Measurements from ENCODE around the gene CARF. TPM values are rescaled to one million over a fixed set of nuclear protein-coding genes. Genes with fewer than 3 reads are reported as not detected.
A peak's percentile ranks its signal among the peaks of the same experiment; 100 is the strongest.

Gene CARF
- polyA plus RNA-seq, 3 donors, result 1.1 to 4.6 (median 2.8) TPM

DNA sequence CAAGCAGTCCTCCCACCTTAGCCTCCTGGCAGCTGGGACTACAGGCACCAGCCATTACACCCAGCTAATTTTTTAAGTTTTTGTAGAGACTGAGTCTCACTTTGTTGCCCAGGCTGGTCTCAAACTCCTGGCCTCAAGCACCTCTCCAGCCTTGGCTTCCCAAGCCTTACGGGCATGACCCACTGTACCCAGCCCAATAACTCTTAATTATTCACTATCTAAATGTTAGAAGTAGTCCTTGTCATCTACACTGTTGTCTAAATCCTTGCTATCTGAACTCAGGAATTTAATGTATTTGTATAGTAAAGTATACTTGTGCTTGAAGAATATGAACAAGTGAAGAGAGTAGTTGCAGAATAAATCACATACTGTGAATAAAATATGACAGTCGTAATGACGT, 64.7 kb downstream of the CARF start:
- Histone ChIP-seq H3K9me3 (replicated peaks in 1 of 2; ENCODE audit: control insufficient read depth in 1 of 2, insufficient read depth in 1 of 2, low read length in 2 of 2) (no peaks in the 10 kb centered on the region), H3K79me2 (ENCODE audit: insufficient read depth, low read length) (no peaks in the 10 kb centered on the region), H3K4me1 (ENCODE audit: control insufficient read depth in 1 of 2, insufficient read depth in 2 of 2, low read length in 2 of 2) (no peaks in the 10 kb centered on the region), H3K4me2 (replicated peaks; ENCODE audit: extremely low read depth, low read length, poor library complexity, severe bottlenecking) (no peak overlapping the region), H3K27ac (ENCODE audit: low read depth in 1 of 2, low read length in 2 of 2) (no peak overlapping the region), H3K27me3 (ENCODE audit: control insufficient read depth in 2 of 2, insufficient read depth in 2 of 2, low read length in 2 of 2) (no peaks in the 10 kb centered on the region), H3K36me3 (replicated peaks in 1 of 2; ENCODE audit: control insufficient read depth in 1 of 2, insufficient read depth in 2 of 2, low read length in 2 of 2) (peaks cover 0 to 6% of the 10 kb centered on the region in 2 donors), H4K20me1 (ENCODE audit: insufficient read depth, low read length) (no peaks in the 10 kb centered on the region), H3K4me3 (replicated peaks in 1 of 3; ENCODE audit: low read depth in 2 of 3, low read length in 3 of 3) (no peak overlapping the region), H2AFZ (ENCODE audit: insufficient read depth, low read depth, low read length, poor library complexity, severe bottlenecking) (no peak overlapping the region), H3K9ac (ENCODE audit: insufficient read depth, low read length, poor library complexity, severe bottlenecking) (no peak overlapping the region)
- TF ChIP-seq, protein P1, sequence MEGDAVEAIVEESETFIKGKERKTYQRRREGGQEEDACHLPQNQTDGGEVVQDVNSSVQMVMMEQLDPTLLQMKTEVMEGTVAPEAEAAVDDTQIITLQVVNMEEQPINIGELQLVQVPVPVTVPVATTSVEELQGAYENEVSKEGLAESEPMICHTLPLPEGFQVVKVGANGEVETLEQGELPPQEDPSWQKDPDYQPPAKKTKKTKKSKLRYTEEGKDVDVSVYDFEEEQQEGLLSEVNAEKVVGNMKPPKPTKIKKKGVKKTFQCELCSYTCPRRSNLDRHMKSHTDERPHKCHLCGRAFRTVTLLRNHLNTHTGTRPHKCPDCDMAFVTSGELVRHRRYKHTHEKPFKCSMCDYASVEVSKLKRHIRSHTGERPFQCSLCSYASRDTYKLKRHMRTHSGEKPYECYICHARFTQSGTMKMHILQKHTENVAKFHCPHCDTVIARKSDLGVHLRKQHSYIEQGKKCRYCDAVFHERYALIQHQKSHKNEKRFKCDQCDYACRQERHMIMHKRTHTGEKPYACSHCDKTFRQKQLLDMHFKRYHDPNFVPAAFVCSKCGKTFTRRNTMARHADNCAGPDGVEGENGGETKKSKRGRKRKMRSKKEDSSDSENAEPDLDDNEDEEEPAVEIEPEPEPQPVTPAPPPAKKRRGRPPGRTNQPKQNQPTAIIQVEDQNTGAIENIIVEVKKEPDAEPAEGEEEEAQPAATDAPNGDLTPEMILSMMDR (IDR thresholded peaks at IDR 0.05), result no peak
- H3K4me1 Mint-ChIP-seq, result no peaks in the 10 kb centered on the region
- intact Hi-C loops (cut with micrococcal nuclease), result no loop called here
- no peak for DNase-seq
- peak overlapping the region in 3 of 7 donors; percentile 7 to 46 (median 14) for H3K27ac Mint-ChIP-seq
- WGBS (ENCODE audit: insufficient coverage), result no CpG with 5 or more reads among the region's 3 CpGs
- no peaks in the 10 kb centered on the region for H3K27me3 Mint-ChIP-seq (ENCODE audit: low read depth in 3 of 3)
- H3K4me3 Mint-ChIP-seq, result no peak overlapping the region
- H3K36me3 Mint-ChIP-seq, result peaks cover 30 to 31% of the 10 kb centered on the region in 2 donors
- peaks cover 0 to 4% (median 0%) of the 10 kb centered on the region in 7 donors for H3K9me3 Mint-ChIP-seq

DNA sequence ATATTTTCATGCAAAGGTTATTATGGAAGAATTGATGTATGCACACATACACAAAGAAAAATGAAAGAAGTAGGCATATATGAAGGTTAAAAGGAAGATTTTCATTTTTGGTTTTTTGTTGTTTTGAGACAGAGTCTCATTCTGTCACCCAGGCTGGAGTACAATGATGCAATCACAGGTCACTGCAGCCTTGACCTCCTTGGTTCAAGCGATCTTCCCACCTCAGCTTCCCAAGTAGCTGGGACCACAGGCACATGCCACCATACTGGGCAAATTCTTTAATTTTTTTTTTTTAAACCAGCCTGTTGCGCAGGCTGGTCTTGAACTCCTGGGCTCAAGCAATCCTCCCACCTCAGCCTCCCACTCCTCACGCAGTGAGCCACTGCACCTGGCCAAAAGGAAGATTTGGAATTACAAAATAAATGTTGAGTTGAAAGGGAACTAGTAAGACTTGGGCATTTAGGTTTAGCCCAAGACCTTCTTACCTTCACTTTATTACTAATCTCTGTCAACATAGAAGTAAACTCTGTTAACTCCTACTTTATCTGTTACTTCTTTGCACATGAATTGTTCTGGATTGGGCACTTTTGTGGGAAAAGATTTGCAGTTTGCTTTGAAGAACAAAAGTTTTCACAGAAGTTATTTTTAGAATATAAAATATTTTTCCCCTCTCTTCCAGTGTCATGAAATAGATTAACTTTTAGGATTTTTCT, 70.9 kb downstream of the CARF start:
- peaks cover 0 to 4% of the 10 kb centered on the region in 2 donors for H3K36me3 ChIP-seq (replicated peaks in 1 of 2; ENCODE audit: control insufficient read depth in 1 of 2, insufficient read depth in 2 of 2, low read length in 2 of 2)
- no peaks in the 10 kb centered on the region for H3K27me3 Mint-ChIP-seq (ENCODE audit: low read depth in 3 of 3)
- WGBS (ENCODE audit: insufficient coverage), result 80% methylated on average over 1 of the region's 3 CpGs
- no peak overlapping the region for H3K4me3 ChIP-seq (replicated peaks in 1 of 3; ENCODE audit: low read depth in 2 of 3, low read length in 3 of 3)
- H3K27ac Mint-ChIP-seq, result peak overlapping the region in 2 of 7 donors; percentile 16 to 25
- no peaks in the 10 kb centered on the region for H3K79me2 ChIP-seq (ENCODE audit: insufficient read depth, low read length)
- no peaks in the 10 kb centered on the region for H3K4me1 Mint-ChIP-seq
- no peak overlapping the region for H3K4me2 ChIP-seq (replicated peaks; ENCODE audit: extremely low read depth, low read length, poor library complexity, severe bottlenecking)
- no peak overlapping the region for H3K9ac ChIP-seq (ENCODE audit: insufficient read depth, low read length, poor library complexity, severe bottlenecking)
- H3K4me3 Mint-ChIP-seq, result no peak overlapping the region
- H3K4me1 ChIP-seq (ENCODE audit: control insufficient read depth in 1 of 2, insufficient read depth in 2 of 2, low read length in 2 of 2), result no peaks in the 10 kb centered on the region
- H3K27me3 ChIP-seq (ENCODE audit: control insufficient read depth in 2 of 2, insufficient read depth in 2 of 2, low read length in 2 of 2), result no peaks in the 10 kb centered on the region
- no peak overlapping the region for H2AFZ ChIP-seq (ENCODE audit: insufficient read depth, low read depth, low read length, poor library complexity, severe bottlenecking)
- H3K36me3 Mint-ChIP-seq, result peaks cover 20 to 31% of the 10 kb centered on the region in 2 donors
- no peaks in the 10 kb centered on the region for H3K9me3 ChIP-seq (replicated peaks in 1 of 2; ENCODE audit: control insufficient read depth in 1 of 2, insufficient read depth in 1 of 2, low read length in 2 of 2)
- H4K20me1 ChIP-seq (ENCODE audit: insufficient read depth, low read length), result no peaks in the 10 kb centered on the region
- no peaks in the 10 kb centered on the region for H3K9me3 Mint-ChIP-seq
- TF ChIP-seq, protein P1 (IDR thresholded peaks at IDR 0.05), result no peak
- H3K27ac ChIP-seq (ENCODE audit: low read depth in 1 of 2, low read length in 2 of 2), result no peak overlapping the region
- DNase-seq, result no peak
- intact Hi-C loops (cut with micrococcal nuclease), result no loop called here

Measured in CD14-positive monocyte (primary cell).